Endodermal cell (in vitro differentiated cells): ENCODE results near the gene CDC27. TPM values are rescaled to one million over a fixed set of nuclear protein-coding genes. Genes with fewer than 3 reads are reported as not detected.

Experiments used
- DNase-seq: peaks from one replicate; pipeline ENCODE4 v3.0.0-alpha.2; 2017
- H3K27ac ChIP-seq: 2 replicates; pipeline ENCODE4 v1.5.1; 2013; ENCODE audit warnings: mild to moderate bottlenecking, low read depth, low read length, moderate library complexity
- H3K27me3 ChIP-seq: 2 replicates; pipeline ENCODE4 v1.6.1; 2013; ENCODE audit warnings: mild to moderate bottlenecking, low read length, moderate library complexity; ENCODE audit not compliant: insufficient read depth, control insufficient read depth, poor library complexity, severe bottlenecking
- H3K36me3 ChIP-seq: 2 replicates; pipeline ENCODE4 v1.7.0; 2013; ENCODE audit warnings: mild to moderate bottlenecking, low read length, moderate library complexity; ENCODE audit not compliant: control insufficient read depth, insufficient read depth
- H3K4me1 ChIP-seq: one replicate; pipeline ENCODE4 v1.7.0; 2013; ENCODE audit warnings: low read length; ENCODE audit not compliant: control insufficient read depth, insufficient read depth
- H3K4me3 ChIP-seq: 2 replicates; pipeline ENCODE4 v1.5.1; 2013; ENCODE audit warnings: mild to moderate bottlenecking, low read length, moderate library complexity
- H3K9ac ChIP-seq: 2 replicates; pipeline ENCODE4 v1.6.1; 2013; ENCODE audit warnings: mild to moderate bottlenecking, low read length, moderate library complexity; ENCODE audit not compliant: poor library complexity, severe bottlenecking; ENCODE audit errors: extremely low read depth
- H3K9me3 ChIP-seq: 2 replicates; pipeline ENCODE4 v1.6.1; 2013; ENCODE audit warnings: mild to moderate bottlenecking, low read length, moderate library complexity; ENCODE audit not compliant: control insufficient read depth
- H3K27ac Mint-ChIP-seq: 2 replicates; pipeline ENCODE4 v1.8.0; 2020; ENCODE audit warnings: mixed read lengths
- H3K27me3 Mint-ChIP-seq: 2 replicates; pipeline ENCODE4 v1.8.0; 2021; ENCODE audit warnings: mild to moderate bottlenecking, mixed read lengths; ENCODE audit not compliant: insufficient read depth
- H3K36me3 Mint-ChIP-seq: 2 replicates; pipeline ENCODE4 v1.8.0; 2020; ENCODE audit warnings: low read depth, mixed read lengths
- H3K4me1 Mint-ChIP-seq: 2 replicates; pipeline ENCODE4 v1.8.0; 2020; ENCODE audit warnings: mixed read lengths
- H3K4me3 Mint-ChIP-seq: 2 replicates; pipeline ENCODE4 v1.8.0; 2020; ENCODE audit warnings: mild to moderate bottlenecking, moderate library complexity, mixed read lengths
- H3K9me3 Mint-ChIP-seq: 2 replicates; pipeline ENCODE4 v1.8.0; 2020; ENCODE audit warnings: mild to moderate bottlenecking, mixed read lengths
- CTCF ChIP-seq: fragments of 200-600 bp; sonication (generic); conservative IDR thresholded peaks from 2 replicates; pipeline ENCODE4 v1.5.0; 2021; ENCODE audit warnings: antibody characterized with exemption, mild to moderate bottlenecking
- WGBS, 2 experiments: methylation state at CpG; one replicate each; pipeline versions ENCODE4 v1.1.5 to v1.1.7; 2013; ENCODE audit warnings: missing lambda C conversion rate in 2 of 2, mixed read lengths in 1 of 2; ENCODE audit not compliant: insufficient coverage in 1 of 2, insufficient read length in 1 of 2; 5-methylcytosine and 5-hydroxymethylcytosine counted together
- total RNA-seq, 2 donors: library from RNA; stranded (reverse); fragmentation: NEBNext Ultra II Directional in 1 of 2; extraction: Animal tissue kit (Norgen Biotek cat#: 25700) in 1 of 2; gene quantifications; 2 replicates in 1 of 2; 3 replicates in 1 of 2; pipeline ENCODE4 v1.2.1, GENCODE V29; 2021

Gene CDC27
- total RNA-seq, 2 donors from 2014 or later: 72.1 to 108 TPM

- WGBS, 2 experiments: 92 to 100% methylated on average over 2 to 4 of the region's 4 CpGs
- Histone ChIP-seq H3K27ac (no peak overlapping the region), H3K27me3 (no peaks in the 10 kb centered on the region), H3K9me3 (no peaks in the 10 kb centered on the region), H3K9ac (no peak overlapping the region), H3K4me3 (no peak overlapping the region), H3K4me1 (no peaks in the 10 kb centered on the region), H3K36me3 (no peaks in the 10 kb centered on the region)
- Mint-ChIP-seq H3K9me3 (peaks cover 3% of the 10 kb centered on the region), H3K27me3 (peaks cover 4% of the 10 kb centered on the region), H3K4me3 (no peak overlapping the region), H3K4me1 (peaks cover 6% of the 10 kb centered on the region), H3K36me3 (no peaks in the 10 kb centered on the region), H3K27ac (no peak overlapping the region)
- no peak for TF ChIP-seq CTCF
- no peak for DNase-seq
These were observed 86.2 kb downstream of the CDC27 start for GRCh38 chr17:47102914-47103313.

- WGBS, 2 experiments: 0% methylated on average over 3 to 33 of the region's 42 CpGs
- H3K4me3 Mint-ChIP-seq: peak overlapping the region; percentile 98
- H3K9ac ChIP-seq: peak overlapping the region; percentile 55
These were observed 88.9 kb downstream of the CDC27 start for GRCh38 chr17:47099987-47100711.

GRCh38 chr17:47099451-47099986 is 89.6 kb downstream of the CDC27 start:
- peak overlapping the region; percentile 64 for H3K27ac Mint-ChIP-seq
- DNase-seq: peak; percentile 67
- peaks cover 4% of the 10 kb centered on the region for H3K27me3 Mint-ChIP-seq
- H3K4me1 Mint-ChIP-seq: peaks cover 6% of the 10 kb centered on the region
- Histone ChIP-seq H3K27ac (no peak overlapping the region), H3K4me3 (peak overlapping the region; percentile 86), H3K36me3 (no peaks in the 10 kb centered on the region), H3K4me1 (no peaks in the 10 kb centered on the region), H3K27me3 (no peaks in the 10 kb centered on the region), H3K9ac (peak overlapping the region; percentile 55), H3K9me3 (no peaks in the 10 kb centered on the region)
- peak overlapping the region; percentile 98 for H3K4me3 Mint-ChIP-seq
- TF ChIP-seq CTCF: no peak
- 15 to 52% methylated on average over 6 to 21 of the region's 22 CpGs for WGBS, 2 experiments
- H3K36me3 Mint-ChIP-seq: peaks cover 4% of the 10 kb centered on the region
- peaks cover 3% of the 10 kb centered on the region for H3K9me3 Mint-ChIP-seq

More at GRCh38 chr17:47099987-47100711, 88.9 kb downstream of the CDC27 start:
- peak overlapping the region; percentile 86 for H3K4me3 ChIP-seq
- no peak overlapping the region for H3K27ac ChIP-seq
- H3K9me3 ChIP-seq: no peaks in the 10 kb centered on the region
- H3K36me3 Mint-ChIP-seq: peaks cover 4% of the 10 kb centered on the region
- no peaks in the 10 kb centered on the region for H3K4me1 ChIP-seq
- H3K36me3 ChIP-seq: no peaks in the 10 kb centered on the region
- DNase-seq: peak; percentile 98
- no peaks in the 10 kb centered on the region for H3K27me3 ChIP-seq
- H3K27me3 Mint-ChIP-seq: peaks cover 4% of the 10 kb centered on the region
- peaks cover 6% of the 10 kb centered on the region for H3K4me1 Mint-ChIP-seq
- H3K9me3 Mint-ChIP-seq: peaks cover 3% of the 10 kb centered on the region
- H3K27ac Mint-ChIP-seq: peak overlapping the region; percentile 97
- no peak for TF ChIP-seq CTCF
